Right ventricle myocardium inferior (tissue), 1 donor: Measurements from ENCODE around the gene ECSCR. TPM values are rescaled to one million over a fixed set of nuclear protein-coding genes. Genes with fewer than 3 reads are reported as not detected.
A peak's percentile ranks its signal among the peaks of the same experiment; 100 is the strongest.
"Not testable (repeated sequence)": the region's sequence is repeated elsewhere in the genome, so short reads cannot be mapped to it uniquely, and the experiment has no call there.

Source experiments
- ATAC-seq: fragments of 200-7000 bp; cut with Tn5 transposase; one replicate; pipeline ENCODE4 v1.9.1; 2020; ENCODE audit warnings: mild to moderate bottlenecking, moderate library complexity
- DNase-seq: peaks from one replicate; pipeline ENCODE4 v3.0.0; 2021; ENCODE audit errors: missing footprints
- intact Hi-C: fragments of 100-400 bp; cut with DNase I; formaldehyde crosslinking; loops from one replicate; pipeline ENCODE4 v1.11.0; 2022
- long read RNA-seq: library from polyadenylated mRNA; unstranded; transcript quantifications from one replicate; pipeline ENCODE4 v2.0.0, GENCODE V29; 2021
- total RNA-seq: library from RNA; stranded (reverse); fragmentation: NEBNext Ultra II Directional; extraction: Animal tissue kit (Norgen Biotek cat#: 25700); gene quantifications from one replicate; pipeline ENCODE4 v1.2.1, GENCODE V29; 2021
- donor health status: DM: no; HTN: yes; CAD: no; lungs with severe emphysema.

ECSCR gene
- 21.4 TPM for total RNA-seq
- long read RNA-seq, transcript ECSCR-201 (10 exons, 1,035 nt), result major isoform, 8 of 8 reads
- long read RNA-seq, partial matches to known transcripts, result 0 of 8 reads
- long read RNA-seq, other reads (novel, unspliced or antisense), result 0 of 8 reads

- DNase-seq, result no peak
- ATAC-seq, result peak; percentile 37
- intact Hi-C loops, result no loop called here
These were observed at the start of gene ECSCR for GRCh38 chr5:139462586-139463276. TSS of gene ECSCR (minus strand) at chr5:139462743. CDS start at chr5:139462670, 73 bp downstream.

- ATAC-seq, intact Hi-C loops, DNase-seq: not testable (repeated sequence)
These were observed 42.2 kb upstream of the ECSCR start for GRCh38 chr5:139504722-139505121.

- DNase-seq, intact Hi-C loops, ATAC-seq: not testable (repeated sequence)
These were observed 41.3 kb upstream of the ECSCR start for GRCh38 chr5:139503879-139504278.

- ATAC-seq, intact Hi-C loops, DNase-seq: not testable (repeated sequence)
These were observed 40.7 kb upstream of the ECSCR start for GRCh38 chr5:139503036-139503817.

- intact Hi-C loops, result no loop called here
These were observed 38.8 kb upstream of the ECSCR start for GRCh38 chr5:139501381-139501780.

GRCh38 chr5:139495638-139496435 is 33.3 kb upstream of the ECSCR start:
- intact Hi-C loops, result no loop called here
- ATAC-seq, result peak; percentile 37
- no peak for DNase-seq

More at GRCh38 chr5:139501381-139501780, 38.8 kb upstream of the ECSCR start:
- ATAC-seq (no peak), DNase-seq (no peak)

GRCh38 chr5:139494832-139495231 is 32.3 kb upstream of the ECSCR start:
- ATAC-seq (no peak), DNase-seq (no peak)
- intact Hi-C loops, result no loop called here

- intact Hi-C loops, result no loop called here
- ATAC-seq, result no peak
These were observed 31.7 kb upstream of the ECSCR start for GRCh38 chr5:139494256-139494655.

GRCh38 chr5:139492700-139493192 is 30.2 kb upstream of the ECSCR start:
- no peak for DNase-seq
- peak; percentile 62 for ATAC-seq
- intact Hi-C loops, result no loop called here

More at GRCh38 chr5:139494256-139494655, 31.7 kb upstream of the ECSCR start:
- no peak for DNase-seq

- intact Hi-C loops, result no loop called here
These were observed 25.7 kb upstream of the ECSCR start for GRCh38 chr5:139488260-139488659.

GRCh38 chr5:139486201-139486600 is 23.7 kb upstream of the ECSCR start:
- ATAC-seq (no peak), DNase-seq (no peak)
- intact Hi-C loops, result no loop called here

More at GRCh38 chr5:139488260-139488659, 25.7 kb upstream of the ECSCR start:
- ATAC-seq, result peak; percentile 71
- DNase-seq, result peak; percentile 81

GRCh38 chr5:139482890-139483208 is 20.3 kb upstream of the ECSCR start:
- ATAC-seq, DNase-seq: not testable (repeated sequence)
- intact Hi-C loops, result loop anchor here (1.0 to 5.0 kb wide), 2 partner anchors 24 to 46 kb away; partner anchors contain the start of gene DNAJC18

- ATAC-seq, result peak; percentile 75
- intact Hi-C loops, result loop anchor here (1.0 to 5.0 kb wide), 2 partner anchors 23 to 45 kb away; partner anchors contain the start of gene DNAJC18
- peak; percentile 89 for DNase-seq
These were observed 19.7 kb upstream of the ECSCR start, which contains the start of gene STING1 for GRCh38 chr5:139482050-139482889. TSS of gene STING1 (minus strand) at chr5:139482758. CDS start at chr5:139481704, 1,054 bp downstream.

- no peak for DNase-seq
- peak; percentile 48 for ATAC-seq
- intact Hi-C loops, result loop anchor here (1.0 to 5.0 kb wide), 2 partner anchors 22 to 44 kb away; partner anchors contain the start of gene DNAJC18
These were observed 19.1 kb upstream of the ECSCR start for GRCh38 chr5:139481580-139482049.

- ATAC-seq (no peak), DNase-seq (no peak)
- intact Hi-C loops, result loop anchor here (5.0 kb wide), 1 partner anchor 44 kb away; the partner anchor contains the start of gene DNAJC18
These were observed 18.6 kb upstream of the ECSCR start for GRCh38 chr5:139481122-139481533.

GRCh38 chr5:139479729-139480128 is 17.2 kb upstream of the ECSCR start:
- intact Hi-C loops, result loop anchor here (5.0 kb wide), 1 partner anchor 42 kb away; the partner anchor contains the start of gene DNAJC18
- ATAC-seq, DNase-seq: not testable (repeated sequence)
